Measurements from ENCODE around the gene PACSIN3. TPM values are rescaled to one million over a fixed set of nuclear protein-coding genes. Genes with fewer than 3 reads are reported as not detected.
A peak's percentile ranks its signal among the peaks of the same experiment; 100 is the strongest.

PACSIN3 gene
- polyA plus RNA-seq (2011; rRNA removed), result 17.6 and 25.2 TPM in 2 replicates
- 12.9 and 26.9 TPM in 2 replicates for polyA minus RNA-seq (2011; rRNA and poly(A)+ RNA removed)

GRCh38 chr11:47186076-47186699, at the start of gene PACSIN3:
Gene PACSIN3, minus strand, starts transcription at chr11:47186434. Its CDS starts 3,707 bp downstream, at chr11:47182727.
- no peaks in the 10 kb centered on the region for H3K27me3 ChIP-seq (ENCODE audit: control insufficient read depth, insufficient read depth, low read length)
- H3K4me3 ChIP-seq (ENCODE audit: low read depth, low read length), result peak within 1 kb of the TSS; percentile 78
- peaks cover 5% of the 10 kb centered on the region for H3K36me3 ChIP-seq (ENCODE audit: control insufficient read depth, insufficient read depth, low read length)
- DNase-seq (ENCODE audit: low read depth), result no peak
- no peak for TF ChIP-seq CTCF (IDR thresholded peaks at IDR 0.05; ENCODE audit: insufficient read depth, low read depth, low read length)
- CTCF ChIA-PET, result interaction anchor here (0.9 to 3.8 kb wide), 7 partner anchors 8 to 188 kb away, joined by 3 to 17 read pairs (median 7); partner anchors contain the start of genes ACP2, DDB2 and NR1H3
- POLR2A ChIA-PET, result no interaction called here

GRCh38 chr11:47235163-47235562, 48.9 kb upstream of the PACSIN3 start:
- no peak for DNase-seq (ENCODE audit: low read depth)
- Histone ChIP-seq H3K36me3 (ENCODE audit: control insufficient read depth, insufficient read depth, low read length) (peaks cover 29% of the 10 kb centered on the region), H3K27me3 (ENCODE audit: control insufficient read depth, insufficient read depth, low read length) (no peaks in the 10 kb centered on the region), H3K4me3 (ENCODE audit: low read depth, low read length) (no peak overlapping the region)
- ChIA-PET POLR2A (no interaction called here), CTCF (interaction anchor here (0.9 to 2.6 kb wide), 8 partner anchors 8 to 120 kb away, joined by 4 to 13 read pairs (median 6); partner anchors contain the start of genes ACP2 and NR1H3)
- TF ChIP-seq CTCF (IDR thresholded peaks at IDR 0.05; ENCODE audit: insufficient read depth, low read depth, low read length), result no peak

- no peak for DNase-seq (ENCODE audit: low read depth)
- ChIA-PET CTCF (interaction anchor here (1.2 to 2.6 kb wide), 10 partner anchors 8 to 121 kb away, joined by 4 to 13 read pairs (median 6); partner anchors contain the start of genes ACP2 and NR1H3), POLR2A (interaction anchor here (0.5 kb wide), 1 partner anchor 286 kb away, joined by 3 read pairs; no protein-coding TSS in a partner anchor)
- H3K4me3 ChIP-seq (ENCODE audit: low read depth, low read length), result no peak overlapping the region
- peaks cover 24% of the 10 kb centered on the region for H3K36me3 ChIP-seq (ENCODE audit: control insufficient read depth, insufficient read depth, low read length)
- H3K27me3 ChIP-seq (ENCODE audit: control insufficient read depth, insufficient read depth, low read length), result no peaks in the 10 kb centered on the region
- TF ChIP-seq CTCF (IDR thresholded peaks at IDR 0.05; ENCODE audit: insufficient read depth, low read depth, low read length), result no peak
These were observed 48.5 kb upstream of the PACSIN3 start for GRCh38 chr11:47234669-47235100.

GRCh38 chr11:47233989-47234668, 47.9 kb upstream of the PACSIN3 start:
- no peak overlapping the region for H3K4me3 ChIP-seq (ENCODE audit: low read depth, low read length)
- no peak for DNase-seq (ENCODE audit: low read depth)
- POLR2A ChIA-PET, result interaction anchor here (0.5 kb wide), 1 partner anchor 285 kb away, joined by 3 read pairs; no protein-coding TSS in a partner anchor
- no peaks in the 10 kb centered on the region for H3K27me3 ChIP-seq (ENCODE audit: control insufficient read depth, insufficient read depth, low read length)
- CTCF ChIA-PET, result interaction anchor here (1.1 to 2.6 kb wide), 11 partner anchors 9 to 56 kb away, joined by 3 to 13 read pairs (median 5); partner anchors contain the start of genes ACP2 and NR1H3
- TF ChIP-seq CTCF (IDR thresholded peaks at IDR 0.05; ENCODE audit: insufficient read depth, low read depth, low read length), result peak; percentile 51
- H3K36me3 ChIP-seq (ENCODE audit: control insufficient read depth, insufficient read depth, low read length), result peaks cover 19% of the 10 kb centered on the region

GRCh38 chr11:47233051-47233450, 46.8 kb upstream of the PACSIN3 start:
- CTCF ChIA-PET, result interaction anchor here (1.1 to 2.6 kb wide), 4 partner anchors 9 to 39 kb away, joined by 3 to 13 read pairs (median 6); no protein-coding TSS in a partner anchor
- POLR2A ChIA-PET, result no interaction called here
- no peak for TF ChIP-seq CTCF (IDR thresholded peaks at IDR 0.05; ENCODE audit: insufficient read depth, low read depth, low read length)
- Histone ChIP-seq H3K4me3 (ENCODE audit: low read depth, low read length) (no peak overlapping the region), H3K27me3 (ENCODE audit: control insufficient read depth, insufficient read depth, low read length) (no peaks in the 10 kb centered on the region), H3K36me3 (ENCODE audit: control insufficient read depth, insufficient read depth, low read length) (peaks cover 15% of the 10 kb centered on the region)
- DNase-seq (ENCODE audit: low read depth), result no peak
